OCI-LY7 (cell line): ENCODE measurements around the gene HOXC10.

Experiments
- EZH2phosphoT487 ChIP-seq: fragments of 200-600 bp; sonication (generic); IDR thresholded peaks from 2 replicates; pipeline ENCODE4 v1.6.1; 2018; ENCODE audit warnings: low read depth, borderline replicate concordance, mild to moderate bottlenecking, mixed run types, antibody characterized with exemption, low read length, moderate library complexity, mixed read lengths
- TF ChIP-seq, protein P1 (sequence below): fragments of 200-600 bp; sonication (generic); conservative IDR thresholded peaks from 2 replicates; pipeline ENCODE4 v1.5.1; 2014; ENCODE audit warnings: mild to moderate bottlenecking, antibody characterized with exemption, low read length, moderate library complexity, mixed read lengths

DNA sequence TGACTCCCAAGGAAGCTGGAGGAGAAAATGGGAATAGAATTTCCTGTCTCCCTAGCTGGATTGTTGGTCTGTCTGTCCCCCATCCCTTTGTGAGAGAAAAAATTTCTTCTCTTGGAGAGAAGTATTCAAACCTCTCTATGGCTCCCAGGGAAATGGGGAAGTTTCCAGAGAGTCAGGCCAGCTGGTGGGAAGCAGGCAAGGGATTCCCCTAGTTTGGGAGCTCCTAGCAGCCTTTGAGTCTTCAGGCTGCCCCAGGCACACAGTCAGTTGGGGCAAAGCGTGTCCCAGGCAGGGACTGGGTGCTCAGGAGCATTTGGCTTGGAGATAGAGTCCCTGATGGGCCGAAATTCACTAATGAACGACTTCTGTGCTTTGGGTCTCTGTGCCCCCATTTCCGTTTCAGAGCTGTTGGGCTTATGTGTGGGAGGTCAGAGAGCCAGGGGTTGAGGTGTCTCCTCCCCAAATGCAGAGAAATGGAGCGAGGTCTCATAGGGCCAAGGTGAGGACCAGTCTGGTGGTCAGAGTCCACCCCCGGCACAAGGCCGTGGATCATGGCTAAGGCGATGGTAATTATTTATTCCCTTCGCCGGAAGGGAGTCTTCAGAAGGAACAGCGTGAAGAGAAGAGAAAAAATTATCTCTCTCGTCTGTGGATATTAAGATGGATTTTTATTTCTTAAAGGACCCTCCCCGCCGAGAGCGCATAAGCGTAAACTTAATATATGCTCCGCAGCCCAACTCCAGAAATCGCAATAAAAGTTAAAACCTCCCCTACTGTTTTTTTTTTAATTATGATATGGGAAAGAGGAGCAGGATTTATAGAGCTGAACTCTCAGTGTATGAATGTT, 8.4 kb downstream of the HOXC10 start:
- TF ChIP-seq, protein P1, sequence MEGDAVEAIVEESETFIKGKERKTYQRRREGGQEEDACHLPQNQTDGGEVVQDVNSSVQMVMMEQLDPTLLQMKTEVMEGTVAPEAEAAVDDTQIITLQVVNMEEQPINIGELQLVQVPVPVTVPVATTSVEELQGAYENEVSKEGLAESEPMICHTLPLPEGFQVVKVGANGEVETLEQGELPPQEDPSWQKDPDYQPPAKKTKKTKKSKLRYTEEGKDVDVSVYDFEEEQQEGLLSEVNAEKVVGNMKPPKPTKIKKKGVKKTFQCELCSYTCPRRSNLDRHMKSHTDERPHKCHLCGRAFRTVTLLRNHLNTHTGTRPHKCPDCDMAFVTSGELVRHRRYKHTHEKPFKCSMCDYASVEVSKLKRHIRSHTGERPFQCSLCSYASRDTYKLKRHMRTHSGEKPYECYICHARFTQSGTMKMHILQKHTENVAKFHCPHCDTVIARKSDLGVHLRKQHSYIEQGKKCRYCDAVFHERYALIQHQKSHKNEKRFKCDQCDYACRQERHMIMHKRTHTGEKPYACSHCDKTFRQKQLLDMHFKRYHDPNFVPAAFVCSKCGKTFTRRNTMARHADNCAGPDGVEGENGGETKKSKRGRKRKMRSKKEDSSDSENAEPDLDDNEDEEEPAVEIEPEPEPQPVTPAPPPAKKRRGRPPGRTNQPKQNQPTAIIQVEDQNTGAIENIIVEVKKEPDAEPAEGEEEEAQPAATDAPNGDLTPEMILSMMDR = no peak
- TF ChIP-seq EZH2phosphoT487 = no peak
